H54 (cell line): ENCODE data around the gene SUSD4.

Source experiments
- DNase-seq: peaks from one replicate; pipeline ENCODE4 v3.0.0; 2011; ENCODE audit warnings: low spot score, mixed read lengths; ENCODE audit not compliant: insufficient read length
- FAIRE-seq: peaks from 3 replicates; lab custom pipeline; 2011; peaks lifted over from hg19 to GRCh38; lab: Jason Lieb, UNC
- POLR2A ChIP-seq: IDR thresholded peaks from 2 replicates; pipeline ENCODE4 v1.6.1; 2011; ENCODE audit warnings: low read depth, mild to moderate bottlenecking, low read length

Gene SUSD4

GRCh38 chr1:223211323-223211985, 152.5 kb downstream of the SUSD4 start:
- TF ChIP-seq POLR2A, result no peak
- FAIRE-seq (no peak), DNase-seq (no peak)

- FAIRE-seq (no peak), DNase-seq (no peak)
- TF ChIP-seq POLR2A, result no peak
These were observed 153.2 kb downstream of the SUSD4 start for GRCh38 chr1:223210788-223211120.

GRCh38 chr1:223209992-223210787, 153.8 kb downstream of the SUSD4 start:
- DNase-seq, result no peak
- no peak for TF ChIP-seq POLR2A
- no peak for FAIRE-seq

- TF ChIP-seq POLR2A, result no peak
- DNase-seq, result no peak
- no peak for FAIRE-seq
These were observed 154.6 kb downstream of the SUSD4 start for GRCh38 chr1:223209293-223209898.

- DNase-seq (no peak), FAIRE-seq (no peak)
- no peak for TF ChIP-seq POLR2A
These were observed 155.6 kb downstream of the SUSD4 start for GRCh38 chr1:223208164-223209076.

- no peak for TF ChIP-seq POLR2A
- FAIRE-seq, result no peak
These were observed 156.5 kb downstream of the SUSD4 start for GRCh38 chr1:223207293-223208066.

GRCh38 chr1:223204424-223204823, 159.6 kb downstream of the SUSD4 start:
- no peak for TF ChIP-seq POLR2A
- DNase-seq (no peak), FAIRE-seq (no peak)

More at GRCh38 chr1:223207293-223208066, 156.5 kb downstream of the SUSD4 start:
- DNase-seq, result no peak

- no peak for FAIRE-seq
These were observed 160.3 kb downstream of the SUSD4 start for GRCh38 chr1:223203694-223204093.

GRCh38 chr1:223203034-223203408, 161.0 kb downstream of the SUSD4 start:
- DNase-seq (no peak), FAIRE-seq (no peak)
- no peak for TF ChIP-seq POLR2A

More at GRCh38 chr1:223203694-223204093, 160.3 kb downstream of the SUSD4 start:
- no peak for DNase-seq
- TF ChIP-seq POLR2A, result no peak

GRCh38 chr1:223202376-223203033, 161.5 kb downstream of the SUSD4 start:
- DNase-seq (no peak), FAIRE-seq (no peak)
- no peak for TF ChIP-seq POLR2A

- no peak for TF ChIP-seq POLR2A
- DNase-seq, result no peak
- no peak for FAIRE-seq
These were observed 162.0 kb downstream of the SUSD4 start for GRCh38 chr1:223201967-223202366.

GRCh38 chr1:223200903-223201302, 163.1 kb downstream of the SUSD4 start:
- DNase-seq, result no peak
- TF ChIP-seq POLR2A, result no peak
- FAIRE-seq, result no peak
